NT2/D1 (cell line): ENCODE measurements around the gene COL9A1.

Experiments
- SUZ12 ChIP-seq: IDR thresholded peaks from 2 replicates; pipeline ENCODE4 v1.6.1; 2011; ENCODE audit not compliant: insufficient read length, insufficient read depth; ENCODE audit errors: extremely low read depth
- YY1 ChIP-seq: IDR thresholded peaks from 2 replicates; pipeline ENCODE4 v1.6.1; 2011; ENCODE audit not compliant: insufficient read length, insufficient read depth
- ZNF274 ChIP-seq: IDR thresholded peaks from 2 replicates; pipeline ENCODE4 v1.6.1; 2011; ENCODE audit warnings: mild to moderate bottlenecking, low read depth, low read length

DNA sequence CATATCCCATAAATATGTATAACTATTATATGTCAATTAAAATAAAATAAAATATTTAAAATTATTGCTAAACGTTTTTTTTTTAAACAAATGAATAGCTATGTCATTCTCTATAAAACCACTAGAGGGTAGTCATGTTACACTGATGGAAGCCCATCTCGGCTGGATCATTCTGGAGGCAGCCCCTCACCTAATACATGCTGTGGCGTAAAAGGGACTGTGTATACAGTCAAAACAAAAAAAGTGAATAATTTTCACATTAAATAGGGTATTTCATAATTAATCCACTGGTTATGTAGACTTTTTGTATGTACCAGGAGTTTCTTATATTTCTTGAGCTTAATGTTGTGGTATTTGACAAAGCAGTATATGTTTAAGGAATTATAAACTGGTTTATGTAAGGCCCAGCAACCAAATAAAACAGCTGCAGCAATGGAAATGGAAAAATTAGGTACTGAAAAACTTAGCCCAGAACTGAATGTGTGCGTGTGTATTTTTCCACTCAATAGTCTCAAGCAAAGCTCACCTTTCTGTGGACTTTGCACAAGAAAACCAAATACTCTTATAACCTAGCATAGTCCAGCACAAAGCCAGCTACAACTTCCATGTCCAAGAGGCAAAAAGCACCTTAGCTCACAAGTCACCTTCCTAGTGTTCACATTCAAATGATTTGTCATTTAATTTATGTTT, 81.7 kb downstream of the COL9A1 start:
- TF ChIP-seq ZNF274: no peak
- TF ChIP-seq YY1: no peak
- no peak for TF ChIP-seq SUZ12
